HG02943 (cell line): ENCODE measurements around the gene PDHX.
"Not testable (repeated sequence)": the region's sequence is repeated elsewhere in the genome, so short reads cannot be mapped to it uniquely, and the experiment has no call there.

ENCODE experiments used
- ATAC-seq: cut with Tn5 transposase; IDR thresholded peaks from one replicate; pipeline ENCODE4 v1.9.1; 2021; ENCODE audit warnings: mild to moderate bottlenecking, low read depth, moderate library complexity; ENCODE audit not compliant: unreplicated experiment

PDHX gene

DNA sequence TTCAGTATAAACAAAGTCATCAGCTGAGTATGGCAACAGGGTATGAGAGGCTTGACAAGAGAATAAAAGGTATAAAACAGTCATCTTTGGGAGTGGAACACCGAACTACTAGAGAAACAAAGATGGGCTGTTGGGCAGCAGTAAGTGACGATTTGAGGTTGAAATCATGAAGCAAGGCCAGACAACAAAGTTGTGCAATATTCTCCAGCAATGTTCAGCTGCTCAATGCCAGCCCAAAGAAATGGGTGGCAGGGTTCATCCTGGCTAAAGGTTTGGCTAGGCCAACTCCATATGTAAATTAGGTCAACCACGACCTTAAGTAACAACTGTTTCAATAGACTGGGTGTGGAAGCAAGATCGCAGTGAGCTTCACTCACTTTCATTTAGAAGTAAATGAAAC is 6.5 kb upstream of the PDHX start:
- ATAC-seq: no peak

DNA sequence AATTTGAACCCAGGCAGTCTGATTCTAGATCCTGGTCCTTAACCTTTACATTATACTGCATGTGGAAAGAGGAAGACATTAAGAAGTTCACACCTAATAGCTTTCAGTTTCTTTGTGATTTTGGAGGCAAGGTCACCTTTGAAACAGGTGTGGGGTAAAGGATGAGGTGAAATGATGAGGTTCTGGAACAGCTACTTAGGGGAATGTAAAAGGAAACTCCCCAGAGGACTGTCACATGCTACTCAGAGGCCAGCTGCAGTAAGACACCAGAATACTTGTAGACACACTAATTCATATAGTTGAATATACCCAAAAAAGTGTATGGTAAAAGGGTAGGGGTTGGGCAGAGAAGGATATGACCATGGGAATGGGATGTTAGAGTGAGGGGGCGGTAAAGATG is 5.6 kb upstream of the PDHX start:
- ATAC-seq: no peak

DNA sequence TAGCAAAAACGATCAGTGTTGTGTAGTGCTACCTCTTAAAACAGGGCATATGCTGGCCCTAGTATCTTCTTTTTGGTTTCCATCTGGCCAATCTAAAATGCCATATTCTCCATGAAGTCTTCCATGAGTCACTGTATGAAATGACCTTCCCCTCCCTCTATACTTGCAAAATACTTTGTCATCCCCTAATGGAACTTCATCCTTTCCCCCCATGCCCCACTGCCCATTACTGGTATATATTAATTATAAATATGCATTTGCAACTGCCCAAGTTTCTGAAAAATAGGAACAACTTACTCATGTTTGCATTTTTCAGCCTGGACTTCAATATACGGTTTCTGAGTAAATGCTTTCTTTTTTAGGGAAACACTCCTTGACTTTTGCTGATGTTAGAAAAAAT is 4.7 kb upstream of the PDHX start:
- ATAC-seq: no peak

DNA sequence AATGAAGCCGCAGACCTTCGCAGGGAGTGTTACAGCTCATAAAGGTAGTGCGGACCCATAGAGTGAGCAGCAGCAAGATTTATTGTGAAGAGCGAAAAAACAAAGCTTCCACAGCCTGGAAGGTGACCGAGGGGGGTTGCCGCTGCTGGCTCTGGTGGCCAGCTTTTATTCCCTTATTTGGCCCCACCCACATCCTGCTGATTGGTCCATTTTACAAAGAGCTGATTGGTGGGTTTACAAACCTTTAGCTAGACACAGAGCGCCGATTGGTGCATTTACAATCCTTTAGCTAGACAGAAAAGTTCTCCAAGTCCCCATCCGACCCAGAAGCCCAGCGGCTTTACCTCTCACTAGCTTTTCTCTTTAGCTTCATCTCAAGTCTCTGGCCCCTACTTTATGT is 2.9 kb upstream of the PDHX start:
- ATAC-seq: not testable (repeated sequence)

DNA sequence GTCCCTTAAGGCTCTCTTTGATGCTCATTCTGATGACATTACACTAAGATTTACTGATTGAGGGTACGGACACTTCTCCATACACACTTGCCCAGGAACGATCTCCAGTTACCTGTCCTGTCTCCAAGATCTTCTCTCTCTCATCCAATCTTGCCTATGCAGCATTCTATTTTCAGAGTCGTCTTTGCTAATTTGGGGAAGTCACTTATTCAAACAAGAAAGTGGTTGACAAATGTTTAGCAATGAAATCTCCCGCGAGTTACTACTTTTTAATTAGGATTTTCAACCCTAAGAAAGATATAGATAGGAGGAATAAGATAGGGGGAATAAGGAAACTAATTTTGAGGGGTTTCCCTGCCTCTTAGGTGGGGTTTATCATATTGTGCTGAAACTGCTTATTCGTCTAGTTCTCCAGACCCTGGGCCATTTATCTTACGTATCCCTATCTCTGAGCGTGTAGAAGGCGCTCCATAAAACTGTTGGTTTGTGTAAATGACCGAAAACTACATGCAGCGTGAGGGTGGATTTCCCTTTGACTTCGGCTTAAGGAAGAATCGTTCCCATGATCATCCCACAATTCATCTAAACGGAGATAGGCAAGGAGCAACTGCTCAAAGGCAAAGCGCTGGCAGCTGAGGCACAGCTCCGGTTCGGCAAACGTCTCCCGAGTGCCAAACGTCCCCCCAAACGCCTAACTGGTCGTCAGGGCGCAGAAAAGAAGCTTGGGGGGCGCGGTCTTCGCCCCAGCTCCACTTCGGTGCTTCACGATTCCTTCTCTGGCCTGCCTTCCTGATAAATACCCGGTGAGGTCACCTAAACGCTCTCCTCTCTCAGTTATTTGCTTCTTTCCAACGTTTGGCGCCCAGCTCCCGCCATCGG is 1.0 kb upstream of the PDHX start:
- peak; percentile 5 for ATAC-seq

DNA sequence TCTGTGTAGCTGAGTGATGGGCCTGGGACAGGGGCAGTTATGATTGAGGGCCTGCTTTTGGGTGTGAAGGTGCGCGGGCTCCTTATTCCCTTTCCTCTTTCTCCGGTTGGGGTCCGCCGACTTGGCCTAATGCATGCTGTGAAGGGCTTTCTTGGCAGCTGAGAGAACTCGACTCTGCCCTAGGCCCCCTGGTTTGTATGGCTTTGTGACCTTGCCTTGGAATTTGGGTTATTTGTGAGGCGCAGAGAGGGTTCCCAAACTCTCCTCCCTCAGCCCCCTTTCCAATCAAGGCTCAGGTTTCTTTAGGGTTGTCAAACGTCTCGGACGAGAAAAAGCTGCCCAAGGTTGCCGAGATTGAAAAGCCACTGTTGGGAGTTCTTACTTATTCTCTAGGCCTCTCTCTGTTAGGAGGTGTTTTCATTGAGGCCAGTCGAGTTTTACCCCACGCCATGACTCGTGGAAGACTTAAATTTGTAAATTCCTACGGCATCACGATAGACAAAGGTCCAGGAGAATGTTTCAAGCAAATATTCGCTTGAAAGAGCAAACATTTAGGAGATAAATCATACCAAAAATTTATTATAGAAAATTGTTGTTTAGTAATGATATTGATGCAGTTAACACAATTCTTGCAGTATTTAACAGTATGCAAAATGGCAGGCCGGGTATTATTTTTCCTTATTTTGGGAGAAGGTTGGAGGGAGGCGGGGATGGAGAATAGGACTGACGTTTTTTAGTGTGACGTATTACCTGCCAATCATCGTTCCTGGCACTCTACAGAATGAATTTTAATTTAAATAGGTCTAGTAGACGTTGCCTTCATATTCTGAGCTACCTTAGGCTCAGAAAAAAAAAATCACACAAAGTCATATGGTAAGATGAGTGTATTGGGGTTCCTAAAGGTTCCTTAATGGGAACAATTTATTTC is 689 bp downstream of the PDHX start:
- ATAC-seq: peak; percentile 32

DNA sequence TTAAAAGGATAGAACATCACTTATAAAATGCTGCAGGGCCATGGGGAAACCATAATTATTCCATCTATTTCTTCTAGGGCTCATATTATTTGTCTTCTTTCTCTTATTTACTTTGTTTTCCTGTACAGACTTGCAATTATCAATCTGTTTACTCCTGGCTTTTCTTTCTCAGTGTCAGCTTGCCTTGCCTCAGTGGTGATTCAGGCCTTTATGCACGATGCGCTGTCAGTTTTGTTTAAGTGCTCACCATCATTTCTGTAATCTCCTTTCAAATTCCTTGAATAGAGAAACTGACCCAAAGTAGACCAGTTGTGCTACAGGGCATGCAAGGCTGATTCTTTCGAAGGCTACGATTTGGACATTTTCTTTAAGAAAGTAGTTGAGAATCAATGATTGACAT is 4.7 kb downstream of the PDHX start:
- no peak for ATAC-seq

DNA sequence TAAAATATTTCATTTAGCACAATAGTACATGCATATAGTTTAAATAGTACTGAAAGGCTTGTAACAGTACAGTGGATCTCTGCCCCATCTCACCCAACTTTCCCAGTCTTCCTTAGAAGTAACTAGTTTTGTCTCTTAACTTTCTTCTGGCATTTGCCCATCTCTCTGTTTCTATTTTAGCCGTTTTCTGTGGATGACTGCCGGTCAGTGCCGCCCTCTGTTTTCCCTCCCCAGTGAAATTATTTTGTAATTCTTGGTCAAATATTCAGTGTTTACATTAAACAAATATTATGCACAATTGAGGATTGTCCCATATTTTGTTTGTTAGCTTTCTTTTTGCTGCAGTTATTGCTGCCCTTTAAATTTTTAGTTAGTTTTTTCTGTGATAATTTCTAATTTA is 8.3 kb downstream of the PDHX start:
- ATAC-seq: no peak

DNA sequence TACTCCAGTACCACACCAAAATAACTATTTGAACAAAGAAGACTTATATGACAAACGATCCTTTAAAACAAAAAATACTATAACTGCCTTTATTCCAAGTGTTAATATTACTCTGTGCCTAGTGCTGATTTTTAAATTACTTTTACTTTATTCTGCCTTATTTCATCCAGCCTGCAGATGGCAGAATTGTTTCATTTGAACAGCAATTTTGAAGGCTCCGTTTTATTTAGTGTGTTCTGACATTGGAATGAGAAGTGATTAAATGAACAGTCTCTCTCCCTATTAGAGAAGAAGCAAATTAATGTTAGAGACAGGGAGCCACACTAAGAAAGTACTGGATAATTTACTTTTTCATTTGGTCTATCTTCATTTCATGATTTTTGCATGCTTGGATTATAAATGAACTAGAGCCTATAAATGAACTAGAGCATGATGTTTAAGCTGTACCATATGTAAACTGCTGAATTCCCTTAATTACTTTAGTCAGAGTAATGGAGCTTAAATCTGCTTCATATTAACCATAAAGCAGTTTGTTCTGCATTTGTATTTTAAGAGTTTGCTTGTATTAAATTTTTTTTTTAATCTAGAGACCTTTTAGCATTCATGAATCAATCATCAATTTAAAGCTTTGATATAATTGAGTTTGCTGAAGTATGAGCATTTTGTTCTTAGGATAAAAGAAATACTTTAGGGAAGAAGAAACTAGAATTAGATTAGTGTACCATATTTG is 9.8 kb downstream of the PDHX start:
- ATAC-seq: no peak

DNA sequence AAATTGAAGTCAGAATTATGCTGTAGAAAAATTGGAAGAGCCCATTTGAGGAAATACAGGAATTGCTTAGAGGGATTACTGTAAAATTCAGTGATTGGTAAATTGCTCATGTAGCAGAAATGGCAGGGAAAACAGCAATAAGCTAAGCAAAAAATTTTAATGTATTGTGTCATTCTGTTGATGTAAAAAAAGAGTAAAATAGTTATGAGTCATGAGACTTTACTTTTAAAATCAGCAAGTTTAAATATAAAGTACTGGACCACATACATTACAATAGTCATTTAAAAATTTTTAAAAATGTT is 10.4 kb downstream of the PDHX start:
- no peak for ATAC-seq

DNA sequence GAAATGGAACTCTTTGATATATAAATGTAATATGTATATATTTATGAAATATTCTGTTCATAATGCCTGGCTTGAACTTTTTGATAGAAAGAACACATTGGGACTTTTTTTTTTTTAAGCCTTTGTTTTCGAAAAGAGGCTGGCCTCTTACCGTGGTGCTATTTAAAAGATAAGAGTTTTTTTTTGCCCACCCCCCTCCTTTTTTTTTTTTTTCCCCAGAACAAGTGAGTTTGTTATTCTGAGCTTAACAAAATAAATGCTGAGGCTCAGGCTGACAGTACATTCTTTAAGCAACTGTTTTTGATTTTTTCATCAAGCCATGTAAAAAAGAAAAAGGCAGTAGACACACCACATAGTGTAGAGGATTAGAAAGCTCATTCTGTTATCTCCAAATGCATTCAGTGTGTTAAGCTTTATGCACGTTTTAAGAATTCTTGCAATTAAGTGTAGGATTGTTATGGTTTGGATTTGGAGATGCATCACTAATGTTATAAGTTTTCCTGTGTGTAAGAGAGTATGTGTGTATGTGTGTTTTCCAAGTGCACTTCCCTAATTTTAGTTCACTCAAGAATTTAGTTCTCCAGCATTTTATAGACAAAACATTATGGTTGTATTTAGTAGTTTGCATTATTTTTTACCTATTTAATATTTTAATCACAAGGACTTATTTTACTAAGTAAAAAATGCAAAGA is 12.0 kb downstream of the PDHX start:
- ATAC-seq: no peak

DNA sequence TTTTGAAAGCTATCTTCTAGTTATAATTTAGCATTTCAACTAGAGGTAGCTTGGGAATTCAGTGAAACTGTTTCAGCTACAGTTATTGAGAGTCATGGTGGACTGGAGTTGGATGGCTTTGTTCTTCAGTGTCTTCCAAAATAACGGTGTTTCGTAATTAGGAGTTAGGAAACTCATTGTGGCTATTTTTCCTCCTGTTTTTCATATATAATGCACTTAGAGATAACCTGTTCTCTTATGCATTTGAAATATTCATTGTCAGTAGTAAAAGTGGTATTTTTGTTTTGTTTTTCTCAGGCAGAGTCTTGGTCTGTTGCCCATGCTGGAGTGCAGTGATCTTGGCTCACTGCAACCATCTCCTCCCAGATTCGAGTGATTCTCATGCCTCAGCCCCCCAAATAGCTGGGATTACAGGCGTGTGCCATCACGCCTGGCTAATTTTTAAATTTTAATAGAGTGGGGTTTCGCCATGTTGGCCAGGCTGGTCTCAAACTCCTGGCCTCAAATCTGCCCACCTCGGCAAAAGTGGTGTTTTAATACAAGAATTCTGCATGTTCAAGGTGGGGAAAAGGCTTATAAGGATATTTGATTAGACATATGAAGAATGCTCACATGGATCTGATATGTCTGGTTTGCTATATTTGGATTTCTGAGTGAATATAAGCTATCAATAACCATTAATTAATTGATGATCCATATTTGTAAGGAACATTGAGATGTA is 12.7 kb downstream of the PDHX start:
- no peak for ATAC-seq

DNA sequence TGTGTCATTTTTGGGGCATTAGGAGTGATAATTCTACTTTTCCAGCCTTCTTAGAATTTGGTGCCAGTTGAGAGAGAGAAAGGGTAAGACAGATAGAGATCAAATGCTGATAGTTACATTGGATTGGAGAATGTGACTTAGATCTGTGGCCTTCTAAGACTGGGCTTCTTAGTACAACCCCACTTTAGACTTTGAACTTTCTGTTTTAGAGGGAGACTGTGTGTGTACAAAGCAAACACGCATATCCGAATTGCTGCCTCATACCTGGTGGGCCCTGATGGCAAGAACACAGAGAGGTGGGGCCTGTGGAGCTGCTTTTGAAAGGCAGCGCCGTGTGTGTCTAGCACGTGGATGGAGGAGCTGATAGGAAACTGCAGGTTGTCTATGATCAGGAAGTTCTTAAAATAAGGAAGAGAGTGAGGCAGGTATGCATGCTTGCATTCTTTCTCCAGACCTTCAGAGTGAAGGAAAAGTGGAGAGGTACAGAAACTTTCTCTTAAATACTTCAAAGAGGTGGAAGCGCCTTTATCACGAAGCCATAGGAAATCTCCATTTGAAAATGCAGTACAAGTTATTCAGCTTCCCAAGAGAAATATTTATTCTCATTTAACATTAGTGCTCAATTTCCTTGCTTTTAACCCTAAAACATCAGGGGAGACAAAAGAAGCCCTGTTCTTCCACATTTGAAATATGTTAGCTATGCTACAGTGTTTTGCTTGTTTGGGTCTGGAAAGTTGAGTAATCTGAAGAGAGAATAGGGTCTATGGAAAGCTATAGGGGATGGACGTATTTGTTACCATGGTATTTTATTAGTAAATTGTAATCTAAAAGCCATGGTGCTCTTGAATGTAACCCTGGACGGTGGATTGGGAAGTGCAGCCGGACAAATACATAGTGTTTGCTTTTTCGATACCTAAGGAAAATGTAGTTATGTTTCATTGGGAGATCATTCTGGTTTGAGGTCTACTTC is 13.7 kb downstream of the PDHX start:
- no peak for ATAC-seq

DNA sequence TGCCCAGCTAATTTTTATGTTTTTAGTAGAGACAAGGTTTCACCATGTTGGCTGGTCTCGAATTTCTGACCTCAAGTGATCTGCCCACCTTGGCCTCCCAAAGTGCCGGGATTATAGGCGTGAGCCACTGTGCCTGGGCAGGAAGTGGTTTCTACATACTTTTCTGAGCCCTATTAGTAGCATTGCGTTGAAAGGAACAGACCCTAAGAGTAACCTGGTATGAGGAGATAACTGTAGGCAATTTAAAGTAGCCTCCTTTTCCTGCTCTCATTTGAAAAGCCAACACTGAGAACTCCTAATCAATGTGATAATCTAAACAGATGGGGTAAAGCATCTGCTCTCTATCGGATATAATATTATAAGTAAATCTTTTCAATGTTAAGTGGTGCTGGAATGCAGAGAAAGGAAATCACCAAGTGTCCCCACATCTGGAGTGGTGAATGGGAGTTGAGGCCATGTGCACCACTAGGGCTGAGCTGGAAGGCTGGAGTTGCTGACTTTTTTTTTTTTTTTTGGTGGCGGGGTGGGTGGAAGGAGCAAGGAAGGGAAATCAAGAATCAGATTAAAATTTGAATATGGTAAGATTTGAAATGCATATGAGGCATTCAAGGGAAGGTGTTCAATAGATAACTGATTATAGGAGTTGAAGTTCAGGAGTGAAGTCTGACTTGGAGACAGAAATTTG is 20.7 kb downstream of the PDHX start:
- ATAC-seq: no peak

DNA sequence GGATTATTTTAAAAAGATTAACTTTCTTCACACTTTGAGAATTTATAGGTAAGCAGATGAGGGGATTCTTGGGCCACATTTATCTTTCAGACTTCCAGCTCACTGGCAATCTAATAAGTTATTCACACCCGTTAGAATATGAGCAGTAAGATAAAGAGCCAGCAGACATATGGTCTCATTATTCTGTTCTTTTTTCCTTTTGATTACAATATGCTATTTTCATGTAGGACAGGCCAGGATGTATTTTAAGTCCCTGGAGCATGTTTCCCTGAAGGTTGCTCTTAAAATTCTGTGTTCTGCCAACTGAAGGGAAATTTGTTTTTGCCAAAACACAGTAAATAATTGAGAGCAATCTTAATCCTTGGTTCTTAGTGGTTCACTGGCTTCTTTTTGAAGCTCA is 22.2 kb downstream of the PDHX start:
- no peak for ATAC-seq

DNA sequence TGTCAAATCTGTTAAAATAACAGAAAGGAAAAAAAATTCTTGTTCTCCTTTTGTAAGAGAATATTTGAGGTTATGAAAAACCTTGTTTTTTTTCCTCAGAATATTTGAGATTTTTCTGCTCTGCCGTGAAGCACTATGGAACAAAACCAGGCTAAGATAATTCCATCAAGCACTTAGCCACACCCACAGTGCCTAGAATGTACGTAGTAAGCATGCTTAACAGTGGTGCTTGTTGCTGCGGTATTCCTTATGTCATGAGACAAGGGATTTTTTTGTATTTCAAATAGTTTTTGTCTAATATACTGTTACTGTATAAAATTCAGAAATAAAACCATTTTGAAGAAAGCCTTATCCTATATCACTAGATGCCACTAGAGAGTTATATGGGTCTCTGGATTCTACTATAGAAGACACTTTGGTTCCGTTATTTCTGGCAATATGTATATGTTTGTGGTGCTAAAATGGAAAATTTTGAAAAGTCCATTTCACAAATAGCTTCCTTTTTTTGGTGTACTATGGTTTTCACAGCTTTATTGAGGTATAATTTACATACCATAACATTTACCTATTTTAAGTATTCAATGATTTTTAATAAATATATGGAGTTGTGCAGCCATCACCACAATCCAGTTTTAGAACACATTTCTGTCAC is 23.7 kb downstream of the PDHX start:
- ATAC-seq: no peak

DNA sequence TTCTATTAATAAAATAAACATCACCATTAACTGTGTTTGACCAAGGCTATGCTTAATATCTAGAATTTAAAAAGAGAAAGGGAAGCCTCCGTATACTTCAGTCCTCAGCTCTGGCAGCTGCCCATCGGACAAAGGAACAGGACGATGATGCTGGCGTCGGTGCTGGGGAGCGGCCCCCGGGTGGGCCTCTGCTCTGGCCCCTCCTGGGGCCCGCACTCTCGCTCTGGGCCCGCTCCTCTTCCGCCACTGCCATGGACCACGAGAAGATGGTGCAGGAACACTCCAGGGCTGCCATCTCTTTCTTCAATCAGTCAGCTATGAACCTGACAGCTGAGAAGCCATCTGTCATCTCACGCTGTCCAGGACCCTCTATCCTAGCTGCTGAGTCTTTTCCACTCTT is 25.3 kb downstream of the PDHX start:
- no peak for ATAC-seq

DNA sequence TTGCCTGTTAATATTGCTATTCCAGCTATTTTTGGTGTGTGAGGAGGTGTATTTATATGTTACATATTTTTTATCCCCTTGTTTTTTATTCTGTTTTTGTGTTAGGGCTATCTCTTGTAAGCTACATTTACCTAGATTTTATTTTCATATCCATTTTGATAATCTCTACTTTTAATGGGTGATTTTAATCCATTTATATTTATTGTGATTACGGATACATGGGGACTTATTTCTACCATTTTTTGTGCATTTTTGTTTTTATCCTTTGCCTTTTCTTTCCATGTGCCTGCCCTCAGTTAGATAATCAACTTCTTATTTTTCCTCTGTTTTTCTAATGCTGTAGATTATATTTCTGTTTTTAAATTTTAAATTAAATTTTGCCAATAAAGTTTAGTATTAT is 28.3 kb downstream of the PDHX start:
- no peak for ATAC-seq
